GDM1 (cell line): ENCODE data around the gene CDON.

Source experiments
- DNase-seq: peaks from one replicate; lab custom pipeline; 2025; lab: John Stamatoyannopoulos, UW

CDON gene

DNA sequence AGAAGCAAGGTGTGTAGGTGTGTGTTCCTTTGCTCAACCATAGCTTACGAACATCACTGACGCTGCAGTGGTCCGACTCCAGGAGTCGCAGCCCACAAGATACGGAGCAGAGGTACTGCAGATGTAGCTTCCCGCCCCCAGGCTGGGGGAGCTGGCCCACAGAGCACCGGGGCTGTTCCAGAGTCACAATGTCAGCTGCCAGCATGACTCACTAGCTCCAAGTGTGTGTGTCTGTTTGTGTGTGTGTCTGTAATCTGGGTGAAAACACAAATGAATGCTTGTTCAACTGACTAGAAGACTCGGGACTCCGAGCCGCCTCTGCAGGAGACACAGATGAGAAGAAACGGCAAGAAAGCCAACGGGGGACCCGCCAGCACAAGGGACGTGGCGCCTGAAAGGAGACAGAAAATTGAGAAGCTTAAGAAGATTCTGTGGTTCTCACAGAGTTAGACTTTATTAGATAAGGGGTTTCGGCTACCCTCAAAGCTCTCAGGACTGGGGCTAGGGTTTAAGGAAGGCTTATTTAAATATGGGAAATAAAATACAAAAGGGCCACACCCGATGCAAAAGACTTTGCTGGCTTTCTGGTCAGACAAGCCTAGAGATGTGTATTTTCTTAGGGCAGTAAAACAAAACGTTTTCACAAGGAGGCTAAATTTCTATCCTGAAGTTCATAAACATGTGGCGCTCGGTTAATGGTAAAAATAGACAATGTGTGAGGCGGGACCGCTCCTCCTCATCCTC is 106.1 kb downstream of the CDON start:
- no peak for DNase-seq

GRCh38 chr11:125955856-125956255 is 106.8 kb downstream of the CDON start:
- no peak for DNase-seq

DNA sequence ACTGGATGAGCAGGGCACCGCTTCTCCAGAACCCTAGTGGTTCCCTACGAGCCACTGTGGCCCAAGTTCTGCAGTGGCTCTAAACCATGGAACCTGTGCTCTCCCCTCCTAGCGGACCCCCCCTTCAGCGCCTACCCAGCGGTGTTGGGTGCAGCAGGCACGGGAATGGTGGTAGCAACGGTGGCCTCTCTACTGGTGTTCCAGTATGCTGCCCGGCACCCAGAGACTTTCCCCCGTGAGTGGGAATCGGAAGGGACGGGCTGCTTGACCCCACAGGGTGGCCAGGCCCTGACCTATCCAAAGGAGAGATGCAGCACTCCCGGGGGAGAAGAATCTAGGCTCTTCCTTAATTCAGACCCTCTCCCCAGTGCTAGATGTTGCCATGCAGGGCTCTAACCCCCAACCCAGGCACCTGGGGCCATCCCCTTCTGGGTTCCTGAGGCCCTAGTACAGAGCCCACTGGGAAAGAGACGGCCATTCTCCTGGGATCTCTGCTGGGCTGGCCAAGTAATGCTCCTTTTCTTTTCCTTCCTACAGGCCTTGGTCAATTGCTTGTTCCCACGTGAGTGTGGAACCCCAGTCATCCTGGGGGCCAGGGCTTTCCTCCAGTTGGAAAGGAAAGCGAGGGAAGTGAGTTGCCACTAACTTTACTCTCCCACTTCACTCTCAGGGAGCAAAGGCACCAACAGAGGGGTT is 107.6 kb downstream of the CDON start:
- DNase-seq, result no peak

DNA sequence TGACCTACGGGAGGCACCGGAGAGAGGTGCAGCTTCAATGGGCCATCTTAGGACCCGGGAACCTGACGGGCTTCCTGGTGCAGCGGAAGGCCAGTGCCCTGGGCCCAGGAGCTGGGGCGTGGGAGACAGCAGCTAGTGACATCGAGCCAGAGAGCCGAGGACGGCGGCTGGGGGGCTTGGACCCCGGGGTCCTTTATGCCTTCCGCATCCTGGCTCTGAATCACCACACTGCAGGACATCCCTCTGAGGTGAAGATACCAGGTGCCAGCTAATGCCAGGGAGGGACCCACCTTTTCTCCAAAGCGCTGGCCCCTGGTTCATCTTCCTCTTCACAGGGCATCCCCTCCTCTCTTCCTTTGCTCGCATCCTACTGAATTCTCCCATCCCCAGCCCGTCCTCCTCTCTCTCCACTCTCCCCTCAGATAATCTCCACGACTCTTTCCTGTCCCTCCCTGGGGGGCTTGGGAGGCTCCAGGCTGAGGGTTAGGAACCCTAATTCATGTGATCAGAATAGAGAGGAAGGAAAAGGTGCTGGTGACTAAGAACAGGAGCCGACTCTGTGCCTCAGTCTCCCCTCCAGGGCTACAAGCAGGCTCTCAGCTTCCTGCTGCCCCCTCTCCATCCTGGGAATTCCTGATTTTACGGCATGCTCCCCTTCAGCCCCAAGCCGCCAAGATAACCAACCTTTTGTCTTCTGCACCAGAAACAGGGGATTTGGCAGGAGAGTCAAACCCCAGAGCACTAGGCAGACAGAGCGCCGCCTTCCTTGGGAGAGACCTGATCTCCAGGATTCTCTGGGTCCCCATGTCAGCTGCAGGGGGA is 108.3 kb downstream of the CDON start:
- DNase-seq, result no peak

DNA sequence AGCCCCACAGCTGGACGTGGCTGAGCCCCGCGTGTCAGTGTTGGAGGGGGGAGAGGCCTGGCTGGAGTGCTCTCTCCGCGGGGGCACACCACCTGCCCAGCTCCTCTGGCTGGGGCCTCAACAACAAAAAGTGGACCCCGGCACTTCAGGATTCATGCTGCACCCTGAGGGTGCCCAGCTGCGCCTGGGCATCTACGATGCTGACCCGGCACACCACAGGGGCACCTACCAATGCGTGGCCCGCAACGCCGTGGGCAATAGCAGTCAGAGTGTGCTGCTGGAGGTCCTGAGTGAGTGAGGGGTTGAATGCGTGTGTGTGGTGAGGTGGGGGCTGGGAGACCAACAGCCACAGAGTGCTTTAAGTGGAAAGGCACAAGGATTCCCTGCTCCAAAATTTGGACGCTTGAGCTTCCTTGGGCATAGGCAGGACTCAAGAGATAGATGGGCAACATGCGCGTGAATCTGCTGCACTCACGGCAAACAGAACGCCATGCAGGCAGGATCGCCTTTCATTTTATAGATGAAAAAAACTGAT is 109.2 kb downstream of the CDON start:
- no peak for DNase-seq

DNA sequence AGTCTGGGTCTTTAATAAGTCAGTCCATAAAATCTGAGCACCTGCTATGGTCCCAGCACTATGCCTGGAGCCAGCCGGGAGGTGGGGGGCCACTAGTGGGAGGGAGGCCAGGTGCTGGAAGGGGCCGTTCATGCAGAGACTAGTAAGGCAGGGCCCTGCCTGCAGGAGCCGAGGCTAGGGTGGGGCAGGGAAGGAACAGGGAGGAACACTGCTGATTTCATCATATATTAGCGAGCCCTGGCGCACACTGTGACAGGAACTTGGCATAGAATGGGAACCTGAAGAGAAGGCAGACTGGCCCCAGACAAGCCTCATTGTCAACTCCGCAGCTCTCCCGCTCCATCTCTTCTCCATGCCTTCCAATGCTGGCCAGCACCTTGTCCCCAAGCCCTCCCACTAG is 109.7 kb downstream of the CDON start:
- DNase-seq, result no peak

GRCh38 chr11:125952559-125952958 is 110.1 kb downstream of the CDON start:
- no peak for DNase-seq

DNA sequence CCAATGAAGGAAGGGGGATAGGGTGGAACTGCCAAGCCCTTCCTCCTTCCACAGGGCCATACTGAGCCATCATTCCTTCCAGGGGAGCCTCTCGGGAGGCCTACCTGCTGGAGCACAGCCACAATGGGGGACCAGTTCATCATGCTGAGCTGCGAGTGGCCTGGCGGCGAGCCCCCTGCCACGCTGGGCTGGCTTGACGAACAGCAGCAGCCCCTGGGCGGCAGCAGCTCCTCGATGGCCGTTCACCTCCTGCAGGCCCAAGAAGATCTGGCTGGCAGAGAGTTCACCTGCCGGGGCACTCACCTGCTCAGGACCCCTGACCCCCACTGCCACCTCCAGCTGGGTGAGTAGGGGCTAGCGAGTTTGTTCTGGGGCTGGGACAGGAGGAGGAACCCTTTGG is 110.9 kb downstream of the CDON start:
- DNase-seq, result no peak

- DNase-seq, result no peak
Observed at GRCh38 chr11:125950696-125951651, 111.7 kb downstream of the CDON start.

DNA sequence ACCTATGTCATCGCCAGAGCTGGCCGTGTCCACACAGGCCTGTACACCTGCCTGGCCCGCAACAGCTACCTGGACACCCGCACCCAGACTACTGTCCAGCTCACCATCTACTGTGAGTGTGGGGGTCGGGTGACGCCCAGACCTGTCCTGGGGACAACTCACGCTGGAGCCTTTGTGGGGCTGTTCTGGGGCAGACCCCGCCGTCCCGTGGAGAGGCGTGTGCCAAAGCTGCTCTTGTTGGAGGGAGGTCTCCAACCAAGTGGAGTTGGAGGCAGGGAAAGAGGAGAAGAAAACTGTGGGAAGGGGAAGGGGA is 112.5 kb downstream of the CDON start:
- no peak for DNase-seq

GRCh38 chr11:125949271-125950177 is 113.1 kb downstream of the CDON start:
- no peak for DNase-seq

GRCh38 chr11:125948278-125949051 is 114.2 kb downstream of the CDON start:
- DNase-seq, result no peak

DNA sequence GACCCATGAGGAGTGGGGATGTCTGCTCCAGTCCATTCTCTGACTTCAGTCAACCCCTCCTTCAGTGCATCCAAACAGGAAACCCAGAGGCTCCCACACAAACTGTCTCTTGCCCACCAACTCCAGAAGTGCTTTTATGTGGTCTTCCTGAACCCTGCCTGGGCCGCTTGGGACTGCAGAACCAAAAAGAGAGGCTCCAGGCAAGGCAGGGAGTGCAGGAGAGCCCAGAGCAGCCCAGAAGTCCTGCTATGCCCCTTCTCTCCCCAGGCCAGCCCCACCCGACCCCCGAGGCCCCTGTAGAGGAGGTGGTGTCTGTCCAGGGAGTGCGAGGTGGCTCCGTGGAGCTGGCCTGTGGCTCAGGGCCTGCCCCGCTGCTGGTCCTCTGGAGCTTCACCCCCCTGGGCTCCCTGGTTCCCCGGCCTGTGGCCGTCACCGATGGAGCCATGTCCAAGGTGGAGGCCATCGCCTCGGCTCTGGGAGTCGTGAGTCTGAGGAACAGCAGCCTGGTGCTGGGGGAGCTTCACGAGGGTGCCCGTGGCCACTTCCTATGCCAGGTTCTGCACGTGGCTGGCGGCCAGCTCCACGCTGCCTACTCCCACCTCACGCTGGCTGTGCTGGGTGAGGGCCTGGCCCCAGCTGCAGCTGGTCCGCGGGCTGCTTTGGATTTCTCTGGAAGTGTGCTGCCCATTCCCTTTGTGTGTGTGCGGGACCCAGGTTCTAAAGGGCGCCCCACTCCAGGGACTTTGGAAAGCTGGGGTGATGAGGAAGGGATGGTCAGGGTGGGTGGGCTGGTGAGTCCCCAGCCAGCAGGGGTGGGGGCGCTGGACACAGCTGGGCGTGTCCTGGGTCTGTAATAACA is 115.0 kb downstream of the CDON start:
- DNase-seq, result no peak

GRCh38 chr11:125946712-125947418 is 115.8 kb downstream of the CDON start:
- DNase-seq, result no peak

DNA sequence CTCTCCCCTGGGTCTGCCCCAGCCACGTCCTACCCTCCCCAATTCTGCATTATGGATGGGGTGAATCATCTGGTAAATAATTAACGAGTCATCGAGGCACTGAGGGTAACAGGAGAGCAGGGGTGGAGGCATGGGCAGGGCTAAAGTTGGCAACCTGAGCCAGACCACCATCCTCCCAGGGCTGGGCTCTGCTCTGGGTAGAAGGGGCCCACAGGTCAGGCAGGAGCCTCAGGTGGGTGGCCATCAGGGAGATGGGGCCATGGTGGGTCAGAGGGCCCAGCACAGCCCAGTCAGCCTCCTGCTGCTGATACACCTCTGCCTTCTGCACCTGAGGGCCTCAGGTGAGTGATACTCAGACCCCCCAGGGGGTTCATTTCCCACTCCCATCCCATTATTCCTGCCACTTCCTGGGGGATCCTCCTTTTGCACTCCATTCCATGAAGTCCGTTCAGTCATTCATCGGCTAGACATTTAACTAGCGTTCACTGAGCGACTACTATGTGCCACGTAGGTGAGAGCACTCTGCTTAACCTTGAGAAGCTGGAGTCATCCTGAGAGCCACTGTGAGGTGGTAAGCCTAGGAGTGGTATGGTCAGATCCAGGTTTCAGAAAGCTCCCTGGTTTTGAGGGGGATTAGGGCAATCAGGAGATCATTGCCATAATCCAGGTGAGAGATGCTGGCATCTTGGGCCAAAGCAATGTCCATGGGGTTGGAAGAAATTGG is 116.7 kb downstream of the CDON start, which contains the start of gene VSIG10L2:
Gene VSIG10L2 (plus strand): TSS at position 248 of the 724 bp plus-strand sequence. CDS start 12 bp downstream, at position 260.
- DNase-seq, result no peak

DNA sequence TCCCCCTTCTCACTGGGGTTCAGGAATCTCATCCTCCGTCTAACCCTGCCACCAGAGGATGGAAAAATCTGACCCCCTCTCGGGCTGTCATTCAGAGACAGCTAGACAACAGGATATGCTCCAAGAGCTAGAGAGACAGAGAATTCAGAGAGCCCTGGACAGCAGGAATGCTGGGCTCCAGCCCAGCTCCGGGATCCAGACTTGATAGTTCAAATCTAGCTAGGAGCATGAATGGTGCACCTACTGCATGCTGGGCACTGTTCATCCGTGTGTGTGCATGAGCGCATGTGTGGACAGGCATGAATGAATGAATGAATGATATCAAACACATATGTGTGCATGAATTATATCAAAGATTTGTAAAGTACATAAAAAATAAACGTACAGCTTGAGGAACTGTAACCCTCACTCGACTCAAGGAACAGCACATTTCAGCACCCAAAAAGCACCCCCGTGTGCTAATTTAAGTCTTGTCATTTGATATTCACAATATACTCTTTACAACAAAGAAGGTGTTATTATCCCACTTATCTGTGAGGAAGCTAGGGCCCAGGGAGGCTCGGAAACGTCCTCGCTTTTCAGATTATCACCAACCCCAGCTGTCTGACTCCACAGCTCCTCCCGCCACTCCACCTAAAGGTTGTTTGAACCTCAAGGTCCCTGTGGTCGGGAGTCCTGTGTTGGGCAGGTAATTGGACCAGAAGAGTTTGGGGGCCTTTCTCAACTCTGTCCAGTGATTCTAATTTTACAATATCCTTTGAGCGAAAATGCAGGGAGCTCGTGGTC is 117.5 kb downstream of the CDON start:
- no peak for DNase-seq
